Measurements from ENCODE around the gene PARL.
"Not testable (repeated sequence)": the region's sequence is repeated elsewhere in the genome, so short reads cannot be mapped to it uniquely, and the experiment has no call there.

DNA sequence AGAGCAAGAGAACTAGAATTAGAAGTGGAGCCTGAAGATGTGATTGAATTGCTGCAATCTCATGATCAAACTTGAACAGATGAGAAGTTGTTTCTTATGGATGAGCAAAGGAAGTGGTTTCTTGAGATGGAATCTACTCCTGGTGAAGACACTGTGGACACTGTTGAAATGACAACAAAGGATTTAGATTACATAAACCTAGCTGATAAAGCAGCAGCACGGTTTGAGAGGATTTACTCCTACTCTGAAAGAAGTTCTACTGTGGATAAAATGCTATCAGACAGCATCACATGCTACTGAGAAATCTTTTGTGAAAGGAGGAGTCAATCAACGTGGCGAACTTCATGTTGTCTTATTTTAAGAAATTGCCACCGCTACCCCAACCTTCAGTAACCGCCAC is 7.5 kb downstream of the PARL start:
- not testable (repeated sequence) for TF ChIP-seq ZNF253 (CRISPR knock-in tag; conservative IDR thresholded peaks at IDR 0.05); IFI16 (CRISPR knock-in tag; IDR thresholded peaks at IDR 0.05); RBM34 (IDR thresholded peaks at IDR 0.05; ENCODE audit: borderline replicate concordance, insufficient read depth, low read length); ADNP (tag; IDR thresholded peaks at IDR 0.05); EP300 (IDR thresholded peaks at IDR 0.05; ENCODE audit: low read length)
- TF ChIP-seq, protein P1, sequence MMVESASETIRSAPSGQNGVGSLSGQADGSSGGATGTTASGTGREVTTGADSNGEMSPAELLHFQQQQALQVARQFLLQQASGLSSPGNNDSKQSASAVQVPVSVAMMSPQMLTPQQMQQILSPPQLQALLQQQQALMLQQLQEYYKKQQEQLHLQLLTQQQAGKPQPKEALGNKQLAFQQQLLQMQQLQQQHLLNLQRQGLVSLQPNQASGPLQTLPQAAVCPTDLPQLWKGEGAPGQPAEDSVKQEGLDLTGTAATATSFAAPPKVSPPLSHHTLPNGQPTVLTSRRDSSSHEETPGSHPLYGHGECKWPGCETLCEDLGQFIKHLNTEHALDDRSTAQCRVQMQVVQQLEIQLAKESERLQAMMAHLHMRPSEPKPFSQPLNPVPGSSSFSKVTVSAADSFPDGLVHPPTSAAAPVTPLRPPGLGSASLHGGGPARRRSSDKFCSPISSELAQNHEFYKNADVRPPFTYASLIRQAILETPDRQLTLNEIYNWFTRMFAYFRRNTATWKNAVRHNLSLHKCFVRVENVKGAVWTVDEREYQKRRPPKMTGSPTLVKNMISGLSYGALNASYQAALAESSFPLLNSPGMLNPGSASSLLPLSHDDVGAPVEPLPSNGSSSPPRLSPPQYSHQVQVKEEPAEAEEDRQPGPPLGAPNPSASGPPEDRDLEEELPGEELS (CRISPR knock-in tag; IDR thresholded peaks at IDR 0.05; ENCODE audit: borderline replicate concordance) = not testable (repeated sequence)
